HepG2 (cell line): ENCODE results near the gene MAMLD1. TPM values are rescaled to one million over a fixed set of nuclear protein-coding genes. Genes with fewer than 3 reads are reported as not detected.

ENCODE experiments used
- ATF7-NPFF ChIP-seq: sonication (generic); formaldehyde crosslinking; IDR thresholded peaks from 2 replicates; pipeline ENCODE4 v1.8.1; 2023; ENCODE audit warnings: mild to moderate bottlenecking, low read depth, missing genetic modification reagents, moderate library complexity
- JUNB ChIP-seq: sonication (generic); formaldehyde crosslinking; IDR thresholded peaks from 2 replicates; pipeline ENCODE4 v1.8.0; 2022; ENCODE audit warnings: missing genetic modification reagents, mild to moderate bottlenecking, borderline replicate concordance
- NAIF1 ChIP-seq: sonication (generic); formaldehyde crosslinking; IDR thresholded peaks from 2 replicates; pipeline ENCODE4 v1.5.0; 2020; ENCODE audit warnings: mild to moderate bottlenecking, missing genetic modification reagents, borderline replicate concordance
- NCOA2 ChIP-seq: sonication (generic); formaldehyde crosslinking; IDR thresholded peaks from 2 replicates; pipeline ENCODE4 v1.8.0; 2022; ENCODE audit warnings: inconsistent platforms
- RFX3 ChIP-seq: IDR thresholded peaks from 2 replicates; pipeline ENCODE4 v1.6.1; 2016; ENCODE audit warnings: missing biosample characterization, missing genetic modification reagents
- TEAD3 ChIP-seq: optimal IDR thresholded peaks from 2 replicates; pipeline ENCODE3; 2016; ENCODE audit warnings: borderline replicate concordance
- ZEB1 ChIP-seq: IDR thresholded peaks from 2 replicates; pipeline ENCODE4 v1.6.1; 2012; ENCODE audit warnings: mild to moderate bottlenecking, low read depth, inconsistent platforms; ENCODE audit not compliant: insufficient replicate concordance
- ZFP37 ChIP-seq: sonication (generic); formaldehyde crosslinking; IDR thresholded peaks from 2 replicates; pipeline ENCODE4 v1.4.0; 2020; ENCODE audit warnings: missing genetic modification reagents, borderline replicate concordance
- ZNF296 ChIP-seq: sonication (generic); formaldehyde crosslinking; conservative IDR thresholded peaks from 2 replicates; pipeline ENCODE4 v1.5.0; 2020; ENCODE audit warnings: mild to moderate bottlenecking, missing genetic modification reagents
- ZNF605 ChIP-seq: sonication (generic); formaldehyde crosslinking; IDR thresholded peaks from 2 replicates; pipeline ENCODE4 v1.8.0; 2022; ENCODE audit warnings: mild to moderate bottlenecking, missing genetic modification reagents
- ZNF619 ChIP-seq: sonication (generic); formaldehyde crosslinking; IDR thresholded peaks from 2 replicates; pipeline ENCODE4 v1.4.0; 2020; ENCODE audit warnings: mild to moderate bottlenecking, missing genetic modification reagents
- ZNF644 ChIP-seq: IDR thresholded peaks from 2 replicates; pipeline ENCODE4 v1.6.1; 2016; ENCODE audit warnings: low read depth
- ZNF703 ChIP-seq: sonication (generic); formaldehyde crosslinking; IDR thresholded peaks from 2 replicates; pipeline ENCODE4 v1.5.1; 2020; ENCODE audit warnings: missing genetic modification reagents, mild to moderate bottlenecking, moderate library complexity, borderline replicate concordance
- ZNF792 ChIP-seq: IDR thresholded peaks from 2 replicates; pipeline ENCODE4 v1.6.1; 2016
- polyA plus RNA-seq, 8 experiments: library from polyadenylated mRNA; depleted of rRNA in 3 of 8; stranded (reverse) in 7 of 8; unstranded in 1 of 8; fragments of >200 nt; fragmentation: Illumina TruSeq in 4 of 8; extraction: Trizol in 4 of 8; gene quantifications; 2 replicates each; pipeline versions ENCODE4 v1.2.1 to v1.2.3, GENCODE V29; 2011 to 2016; ENCODE audit warnings: low read depth in 4 of 8, missing spikeins in 1 of 8, mixed read lengths in 1 of 8; ENCODE audit not compliant: insufficient read depth in 1 of 8
- total RNA-seq, 5 experiments: library from RNA; depleted of rRNA; stranded (reverse); fragments of >200 nt; fragmentation: Illumina TruSeq; extraction: Trizol; gene quantifications; 2 replicates each; pipeline ENCODE4 v1.2.3, GENCODE V29; 2016; ENCODE audit warnings: low read depth in 1 of 5
- TF ChIP-seq, protein P1 (sequence below), 2 experiments: sonication (generic) in 1 of 2; formaldehyde crosslinking in 1 of 2; IDR thresholded peaks; 2 replicates each; pipeline versions ENCODE4 v1.4.0 to v1.6.1; 2018 to 2020; ENCODE audit warnings: missing genetic modification reagents in 2 of 2, borderline replicate concordance in 1 of 2, low read depth in 1 of 2, mild to moderate bottlenecking in 1 of 2, missing biosample characterization in 1 of 2
- TF ChIP-seq, protein P2 (sequence below): IDR thresholded peaks from 2 replicates; pipeline ENCODE4 v1.6.1; 2016; ENCODE audit warnings: low read depth, control low read depth
- TF ChIP-seq, protein P3 (sequence below): IDR thresholded peaks from 2 replicates; pipeline ENCODE4 v1.6.1; 2016; ENCODE audit warnings: low read depth, missing genetic modification reagents, missing compliant biosample characterization
- TF ChIP-seq, protein P4 (sequence below): fragments of 450-650 bp; IDR thresholded peaks from 2 replicates; pipeline ENCODE4 v1.6.1; 2017; ENCODE audit warnings: mild to moderate bottlenecking

Gene MAMLD1
- total and polyA plus RNA-seq, 2 of the 13 experiments (the other 11 are each of a cell fraction or from before 2014, with no cell fraction given): not detected

DNA sequence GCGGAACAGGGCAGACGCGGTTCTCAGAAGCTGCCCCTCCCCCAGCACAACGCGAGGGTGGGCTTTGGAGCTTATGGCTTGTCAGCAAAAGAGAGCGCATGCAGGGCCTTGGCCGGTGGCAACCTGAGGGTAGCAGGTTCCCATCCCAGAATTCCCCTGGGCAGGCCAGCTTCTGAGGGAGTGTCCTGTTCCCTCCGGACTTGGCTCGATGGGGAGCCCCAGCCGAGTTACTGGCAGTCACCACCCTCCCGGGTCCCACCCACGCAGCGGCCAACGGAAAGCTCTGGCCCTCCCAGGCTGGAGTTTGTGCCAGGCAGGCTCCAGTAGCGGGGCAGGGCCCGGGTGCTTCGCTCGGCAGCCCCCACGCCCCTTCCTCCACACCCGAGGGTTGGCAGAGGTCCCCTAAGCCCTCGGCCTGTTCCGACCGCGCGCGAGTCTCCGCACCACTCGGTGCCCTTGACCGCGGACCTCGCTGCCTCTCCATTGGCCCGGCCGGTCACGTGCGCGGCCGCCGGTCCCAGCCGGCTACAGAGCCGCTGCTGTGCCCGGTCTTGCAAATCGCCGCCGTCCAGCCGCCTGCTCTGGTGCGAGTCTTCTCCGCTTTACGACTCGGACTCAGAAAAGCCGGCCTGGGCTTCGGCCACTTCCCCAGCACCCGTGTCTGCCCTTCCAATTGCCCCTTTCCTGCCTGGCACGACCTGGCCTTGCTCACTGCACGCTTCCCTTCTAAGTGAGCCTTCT, 184.4 kb downstream of the MAMLD1 start (continued):
- TF ChIP-seq ZNF296 (CRISPR knock-in tag) (no peak), NAIF1 (CRISPR knock-in tag) (no peak), ZEB1 (no peak), ZNF644 (CRISPR knock-in tag) (no peak), JUNB (no peak), ZNF792 (CRISPR knock-in tag) (no peak), ZNF605 (no peak), TEAD3 (CRISPR knock-in tag) (no peak), ZFP37 (no peak), ZNF703 (CRISPR knock-in tag) (no peak; the same call in 1 of the 2 replicates), NCOA2 (0 out of 2 replicates have a peak, but pooled peaks have one; percentile 15), RFX3 (CRISPR knock-in tag) (no peak), ZNF619 (CRISPR knock-in tag) (no peak), ATF7-NPFF (CRISPR knock-in tag) (peak; percentile 30; the same call in 1 of the 2 replicates)
- TF ChIP-seq, protein P1, sequence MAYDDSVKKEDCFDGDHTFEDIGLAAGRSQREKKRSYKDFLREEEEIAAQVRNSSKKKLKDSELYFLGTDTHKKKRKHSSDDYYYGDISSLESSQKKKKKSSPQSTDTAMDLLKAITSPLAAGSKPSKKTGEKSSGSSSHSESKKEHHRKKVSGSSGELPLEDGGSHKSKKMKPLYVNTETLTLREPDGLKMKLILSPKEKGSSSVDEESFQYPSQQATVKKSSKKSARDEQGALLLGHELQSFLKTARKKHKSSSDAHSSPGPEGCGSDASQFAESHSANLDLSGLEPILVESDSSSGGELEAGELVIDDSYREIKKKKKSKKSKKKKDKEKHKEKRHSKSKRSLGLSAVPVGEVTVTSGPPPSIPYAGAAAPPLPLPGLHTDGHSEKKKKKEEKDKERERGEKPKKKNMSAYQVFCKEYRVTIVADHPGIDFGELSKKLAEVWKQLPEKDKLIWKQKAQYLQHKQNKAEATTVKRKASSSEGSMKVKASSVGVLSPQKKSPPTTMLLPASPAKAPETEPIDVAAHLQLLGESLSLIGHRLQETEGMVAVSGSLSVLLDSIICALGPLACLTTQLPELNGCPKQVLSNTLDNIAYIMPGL (CRISPR knock-in tag; IDR thresholded peaks at IDR 0.05; ENCODE audit: borderline replicate concordance in 1 of 2, low read depth in 1 of 2): no peak
- TF ChIP-seq, protein P2, sequence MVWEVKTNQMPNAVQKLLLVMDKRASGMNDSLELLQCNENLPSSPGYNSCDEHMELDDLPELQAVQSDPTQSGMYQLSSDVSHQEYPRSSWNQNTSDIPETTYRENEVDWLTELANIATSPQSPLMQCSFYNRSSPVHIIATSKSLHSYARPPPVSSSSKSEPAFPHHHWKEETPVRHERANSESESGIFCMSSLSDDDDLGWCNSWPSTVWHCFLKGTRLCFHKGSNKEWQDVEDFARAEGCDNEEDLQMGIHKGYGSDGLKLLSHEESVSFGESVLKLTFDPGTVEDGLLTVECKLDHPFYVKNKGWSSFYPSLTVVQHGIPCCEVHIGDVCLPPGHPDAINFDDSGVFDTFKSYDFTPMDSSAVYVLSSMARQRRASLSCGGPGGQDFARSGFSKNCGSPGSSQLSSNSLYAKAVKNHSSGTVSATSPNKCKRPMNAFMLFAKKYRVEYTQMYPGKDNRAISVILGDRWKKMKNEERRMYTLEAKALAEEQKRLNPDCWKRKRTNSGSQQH (CRISPR knock-in tag): no peak
- TF ChIP-seq, protein P3, sequence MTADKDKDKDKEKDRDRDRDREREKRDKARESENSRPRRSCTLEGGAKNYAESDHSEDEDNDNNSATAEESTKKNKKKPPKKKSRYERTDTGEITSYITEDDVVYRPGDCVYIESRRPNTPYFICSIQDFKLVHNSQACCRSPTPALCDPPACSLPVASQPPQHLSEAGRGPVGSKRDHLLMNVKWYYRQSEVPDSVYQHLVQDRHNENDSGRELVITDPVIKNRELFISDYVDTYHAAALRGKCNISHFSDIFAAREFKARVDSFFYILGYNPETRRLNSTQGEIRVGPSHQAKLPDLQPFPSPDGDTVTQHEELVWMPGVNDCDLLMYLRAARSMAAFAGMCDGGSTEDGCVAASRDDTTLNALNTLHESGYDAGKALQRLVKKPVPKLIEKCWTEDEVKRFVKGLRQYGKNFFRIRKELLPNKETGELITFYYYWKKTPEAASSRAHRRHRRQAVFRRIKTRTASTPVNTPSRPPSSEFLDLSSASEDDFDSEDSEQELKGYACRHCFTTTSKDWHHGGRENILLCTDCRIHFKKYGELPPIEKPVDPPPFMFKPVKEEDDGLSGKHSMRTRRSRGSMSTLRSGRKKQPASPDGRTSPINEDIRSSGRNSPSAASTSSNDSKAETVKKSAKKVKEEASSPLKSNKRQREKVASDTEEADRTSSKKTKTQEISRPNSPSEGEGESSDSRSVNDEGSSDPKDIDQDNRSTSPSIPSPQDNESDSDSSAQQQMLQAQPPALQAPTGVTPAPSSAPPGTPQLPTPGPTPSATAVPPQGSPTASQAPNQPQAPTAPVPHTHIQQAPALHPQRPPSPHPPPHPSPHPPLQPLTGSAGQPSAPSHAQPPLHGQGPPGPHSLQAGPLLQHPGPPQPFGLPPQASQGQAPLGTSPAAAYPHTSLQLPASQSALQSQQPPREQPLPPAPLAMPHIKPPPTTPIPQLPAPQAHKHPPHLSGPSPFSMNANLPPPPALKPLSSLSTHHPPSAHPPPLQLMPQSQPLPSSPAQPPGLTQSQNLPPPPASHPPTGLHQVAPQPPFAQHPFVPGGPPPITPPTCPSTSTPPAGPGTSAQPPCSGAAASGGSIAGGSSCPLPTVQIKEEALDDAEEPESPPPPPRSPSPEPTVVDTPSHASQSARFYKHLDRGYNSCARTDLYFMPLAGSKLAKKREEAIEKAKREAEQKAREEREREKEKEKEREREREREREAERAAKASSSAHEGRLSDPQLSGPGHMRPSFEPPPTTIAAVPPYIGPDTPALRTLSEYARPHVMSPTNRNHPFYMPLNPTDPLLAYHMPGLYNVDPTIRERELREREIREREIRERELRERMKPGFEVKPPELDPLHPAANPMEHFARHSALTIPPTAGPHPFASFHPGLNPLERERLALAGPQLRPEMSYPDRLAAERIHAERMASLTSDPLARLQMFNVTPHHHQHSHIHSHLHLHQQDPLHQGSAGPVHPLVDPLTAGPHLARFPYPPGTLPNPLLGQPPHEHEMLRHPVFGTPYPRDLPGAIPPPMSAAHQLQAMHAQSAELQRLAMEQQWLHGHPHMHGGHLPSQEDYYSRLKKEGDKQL: no peak
- TF ChIP-seq, protein P4, sequence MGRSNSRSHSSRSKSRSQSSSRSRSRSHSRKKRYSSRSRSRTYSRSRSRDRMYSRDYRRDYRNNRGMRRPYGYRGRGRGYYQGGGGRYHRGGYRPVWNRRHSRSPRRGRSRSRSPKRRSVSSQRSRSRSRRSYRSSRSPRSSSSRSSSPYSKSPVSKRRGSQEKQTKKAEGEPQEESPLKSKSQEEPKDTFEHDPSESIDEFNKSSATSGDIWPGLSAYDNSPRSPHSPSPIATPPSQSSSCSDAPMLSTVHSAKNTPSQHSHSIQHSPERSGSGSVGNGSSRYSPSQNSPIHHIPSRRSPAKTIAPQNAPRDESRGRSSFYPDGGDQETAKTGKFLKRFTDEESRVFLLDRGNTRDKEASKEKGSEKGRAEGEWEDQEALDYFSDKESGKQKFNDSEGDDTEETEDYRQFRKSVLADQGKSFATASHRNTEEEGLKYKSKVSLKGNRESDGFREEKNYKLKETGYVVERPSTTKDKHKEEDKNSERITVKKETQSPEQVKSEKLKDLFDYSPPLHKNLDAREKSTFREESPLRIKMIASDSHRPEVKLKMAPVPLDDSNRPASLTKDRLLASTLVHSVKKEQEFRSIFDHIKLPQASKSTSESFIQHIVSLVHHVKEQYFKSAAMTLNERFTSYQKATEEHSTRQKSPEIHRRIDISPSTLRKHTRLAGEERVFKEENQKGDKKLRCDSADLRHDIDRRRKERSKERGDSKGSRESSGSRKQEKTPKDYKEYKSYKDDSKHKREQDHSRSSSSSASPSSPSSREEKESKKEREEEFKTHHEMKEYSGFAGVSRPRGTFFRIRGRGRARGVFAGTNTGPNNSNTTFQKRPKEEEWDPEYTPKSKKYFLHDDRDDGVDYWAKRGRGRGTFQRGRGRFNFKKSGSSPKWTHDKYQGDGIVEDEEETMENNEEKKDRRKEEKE: no peak
